WTC11 (cell line): ENCODE measurements around the gene KCNK7. TPM values are rescaled to one million over a fixed set of nuclear protein-coding genes. Genes with fewer than 3 reads are reported as not detected.
A peak's percentile ranks its signal among the peaks of the same experiment; 100 is the strongest.

Experiments
- ATAC-seq: fragments of 200-7000 bp; cut with Tn5 transposase; 2 replicates; pipeline ENCODE4 v1.10.0; 2021; ENCODE audit warnings: mild to moderate bottlenecking, moderate library complexity
- CTCF ChIA-PET: fragments of 300-600 bp; sonication (Branson Sonifier 250); formaldehyde crosslinking; loops from one replicate; lab custom pipeline; 2021; ENCODE audit warnings: antibody characterized with exemption; lab: Charles Lee
- POLR2A ChIA-PET: fragments of 350-600 bp; sonication (Branson Sonifier 250); formaldehyde crosslinking; loops from one replicate; lab custom pipeline; 2021; ENCODE audit warnings: antibody characterized with exemption; lab: Charles Lee
- DNase-seq: peaks from one replicate; pipeline ENCODE4 v3.0.0; 2021; ENCODE audit warnings: low spot score
- H3K27ac Mint-ChIP-seq: 2 replicates; pipeline ENCODE4 v1.8.0; 2021; ENCODE audit warnings: mixed read lengths
- H3K27me3 Mint-ChIP-seq: 2 replicates; pipeline ENCODE4 v1.8.0; 2021; ENCODE audit warnings: low read depth, mild to moderate bottlenecking, moderate library complexity, mixed read lengths
- H3K36me3 Mint-ChIP-seq: 2 replicates; pipeline ENCODE4 v1.8.0; 2021; ENCODE audit warnings: mixed read lengths
- H3K4me1 Mint-ChIP-seq: 2 replicates; pipeline ENCODE4 v1.8.0; 2022; ENCODE audit warnings: mixed read lengths
- H3K4me3 Mint-ChIP-seq: 2 replicates; pipeline ENCODE4 v1.8.0; 2021; ENCODE audit warnings: mild to moderate bottlenecking, moderate library complexity, mixed read lengths
- H3K9me3 Mint-ChIP-seq: 2 replicates; pipeline ENCODE4 v1.8.0; 2021; ENCODE audit warnings: mixed read lengths
- ATF2 ChIP-seq: sonication (generic); formaldehyde crosslinking; IDR thresholded peaks from 2 replicates; pipeline ENCODE4 v1.8.1; 2022; ENCODE audit warnings: low read depth, missing genetic modification reagents, borderline replicate concordance
- CBFB ChIP-seq: sonication (generic); formaldehyde crosslinking; IDR thresholded peaks from 2 replicates; pipeline ENCODE4 v1.8.1; 2022; ENCODE audit warnings: mild to moderate bottlenecking, low read depth, missing genetic modification reagents
- E2F5 ChIP-seq: sonication (generic); formaldehyde crosslinking; IDR thresholded peaks from 2 replicates; pipeline ENCODE4 v1.8.1; 2022; ENCODE audit warnings: mild to moderate bottlenecking, moderate library complexity, missing genetic modification reagents
- ELF4 ChIP-seq: sonication (generic); formaldehyde crosslinking; IDR thresholded peaks from 2 replicates; pipeline ENCODE4 v1.8.1; 2022; ENCODE audit warnings: low read depth, mild to moderate bottlenecking, moderate library complexity, missing genetic modification reagents
- EMX1 ChIP-seq: fragments of 250-450 bp; sonication (Bioruptor Pico); IDR thresholded peaks from 2 replicates; pipeline ENCODE4 v1.8.0; 2021; ENCODE audit warnings: mild to moderate bottlenecking
- FOXP4 ChIP-seq: sonication (generic); formaldehyde crosslinking; IDR thresholded peaks from 2 replicates; pipeline ENCODE4 v1.8.0; 2022; ENCODE audit warnings: mild to moderate bottlenecking, missing genetic modification reagents
- MYBL2 ChIP-seq: sonication (generic); formaldehyde crosslinking; IDR thresholded peaks from 2 replicates; pipeline ENCODE4 v1.8.1; 2023; ENCODE audit warnings: mild to moderate bottlenecking, moderate library complexity, missing genetic modification reagents
- NFE2L1 ChIP-seq: sonication (generic); formaldehyde crosslinking; IDR thresholded peaks from 2 replicates; pipeline ENCODE4 v1.8.1; 2023; ENCODE audit warnings: missing genetic modification reagents
- NR1H2 ChIP-seq: sonication (generic); formaldehyde crosslinking; IDR thresholded peaks from 2 replicates; pipeline ENCODE4 v1.9.0; 2021; ENCODE audit warnings: mild to moderate bottlenecking, moderate library complexity, missing genetic modification reagents
- ZBTB21 ChIP-seq: sonication (generic); formaldehyde crosslinking; IDR thresholded peaks from 2 replicates; pipeline ENCODE4 v1.8.1; 2023; ENCODE audit warnings: mild to moderate bottlenecking, missing genetic modification reagents, borderline replicate concordance
- ZNF396 ChIP-seq: fragments of 250-450 bp; sonication (Bioruptor Pico); IDR thresholded peaks from 2 replicates; pipeline ENCODE4 v1.8.0; 2021; ENCODE audit warnings: mild to moderate bottlenecking, moderate library complexity, borderline replicate concordance
- total RNA-seq: library from RNA; stranded (reverse); gene quantifications from 3 replicates; pipeline ENCODE4 v1.2.3, GENCODE V29; 2021
- TF ChIP-seq, protein P1 (sequence below): sonication (generic); formaldehyde crosslinking; IDR thresholded peaks from 2 replicates; pipeline ENCODE4 v1.8.0; 2022; ENCODE audit warnings: mild to moderate bottlenecking, missing genetic modification reagents
- TF ChIP-seq, protein P2 (sequence below): fragments of 250-450 bp; sonication (Bioruptor Pico); conservative IDR thresholded peaks from 2 replicates; pipeline ENCODE4 v1.9.0; 2021; ENCODE audit warnings: mild to moderate bottlenecking
- TF ChIP-seq, protein P3 (sequence below): sonication (generic); formaldehyde crosslinking; IDR thresholded peaks from 2 replicates; pipeline ENCODE4 v1.8.1; 2023; ENCODE audit warnings: mild to moderate bottlenecking, missing genetic modification reagents, moderate library complexity

KCNK7 gene
- total RNA-seq, 1 experiment from 2014 or later = 1.4 TPM

GRCh38 chr11:65569973-65570918, 25.4 kb downstream of the KCNK7 start, which contains the start of gene ZNRD2 (continued):
- TF ChIP-seq NR1H2 (CRISPR knock-in tag) (no peak), NFE2L1 (CRISPR knock-in tag) (peak; percentile 60; the same call in 1 of the 2 replicates), FOXP4 (CRISPR knock-in tag) (peak; percentile 81), ATF2 (CRISPR knock-in tag) (no peak), CBFB (no peak), ELF4 (CRISPR knock-in tag) (no peak), E2F5 (CRISPR knock-in tag) (peak; percentile 69; the same call in 1 of the 2 replicates), MYBL2 (CRISPR knock-in tag) (peak; percentile 66; the same call in 1 of the 2 replicates), ZNF396 (no peak)
- TF ChIP-seq, protein P1, sequence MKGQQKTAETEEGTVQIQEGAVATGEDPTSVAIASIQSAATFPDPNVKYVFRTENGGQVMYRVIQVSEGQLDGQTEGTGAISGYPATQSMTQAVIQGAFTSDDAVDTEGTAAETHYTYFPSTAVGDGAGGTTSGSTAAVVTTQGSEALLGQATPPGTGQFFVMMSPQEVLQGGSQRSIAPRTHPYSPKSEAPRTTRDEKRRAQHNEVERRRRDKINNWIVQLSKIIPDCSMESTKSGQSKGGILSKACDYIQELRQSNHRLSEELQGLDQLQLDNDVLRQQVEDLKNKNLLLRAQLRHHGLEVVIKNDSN (CRISPR knock-in tag) = no peak; the same call in 1 of the 2 replicates
- TF ChIP-seq, protein P2, sequence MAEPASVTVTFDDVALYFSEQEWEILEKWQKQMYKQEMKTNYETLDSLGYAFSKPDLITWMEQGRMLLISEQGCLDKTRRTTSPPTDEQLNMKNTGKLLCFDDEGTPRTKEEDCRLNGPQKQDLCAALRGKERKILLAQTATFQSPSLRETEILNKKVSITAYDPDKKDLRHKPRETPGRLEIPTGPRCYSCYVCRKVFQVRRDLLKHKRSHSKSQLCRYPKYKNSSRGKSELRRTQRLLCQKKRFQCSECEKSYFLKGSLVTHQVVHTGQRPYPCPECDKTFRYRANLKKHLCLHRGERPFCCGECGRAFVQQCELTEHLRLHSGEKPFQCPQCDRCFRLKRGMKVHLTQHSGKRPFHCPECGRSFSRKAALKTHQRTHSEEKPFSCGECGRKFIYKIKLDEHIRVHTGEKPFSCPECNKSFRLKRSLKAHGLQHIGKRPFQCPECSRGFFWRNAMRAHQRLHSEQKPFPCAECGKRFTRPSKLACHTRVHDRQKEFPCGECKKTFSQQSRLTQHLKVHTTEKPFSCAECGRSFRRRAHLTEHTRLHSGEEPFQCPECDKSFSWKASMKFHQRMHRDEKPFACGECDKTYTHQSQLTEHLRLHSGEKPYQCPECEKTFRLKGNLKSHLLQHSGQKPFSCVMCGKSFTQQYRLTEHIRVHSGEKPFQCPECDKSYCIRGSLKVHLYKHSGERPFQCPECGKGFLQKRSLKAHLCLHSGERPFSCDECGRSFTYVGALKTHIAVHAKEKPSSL (CRISPR knock-in tag) = no peak

DNA sequence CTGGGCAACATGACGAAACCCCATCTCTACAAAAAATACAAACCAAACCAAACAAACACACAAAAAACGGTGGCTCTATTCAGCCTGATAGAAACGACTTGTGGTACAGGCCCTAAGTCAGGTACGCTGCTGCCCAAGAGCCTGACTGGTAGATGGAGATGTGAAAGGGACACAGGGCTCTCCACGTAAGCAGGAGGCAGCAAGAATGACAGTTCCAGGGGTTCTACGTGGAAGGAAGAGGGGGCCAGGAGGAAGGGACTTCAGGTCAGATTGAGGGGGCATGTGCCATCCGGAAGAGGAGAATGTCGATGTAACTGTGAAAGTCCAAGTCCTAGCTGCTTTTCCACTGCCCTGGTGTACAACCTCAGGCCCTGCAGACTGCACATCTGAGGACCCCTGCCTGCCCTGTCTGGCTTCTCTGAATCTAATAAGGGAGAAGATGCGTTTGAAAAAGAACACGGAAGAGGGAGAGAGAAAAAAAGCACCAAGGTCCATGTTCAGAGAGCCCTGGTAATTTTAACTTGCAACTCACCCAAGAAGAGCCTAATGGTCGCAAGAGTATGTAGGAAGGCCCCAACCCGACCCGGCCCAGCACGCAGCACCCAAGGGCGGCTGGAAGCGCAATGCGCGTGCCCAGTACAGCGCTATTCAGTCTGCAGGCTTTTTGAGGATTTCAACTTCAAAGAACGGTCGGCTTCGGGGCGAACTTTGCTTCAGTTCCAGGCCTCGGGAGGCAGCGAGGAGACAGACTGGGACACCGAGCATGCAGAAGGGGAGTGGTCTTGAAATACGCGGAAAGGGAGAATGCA, 26.2 kb downstream of the KCNK7 start:
- TF ChIP-seq EMX1 (CRISPR knock-in tag) (peak; percentile 59; the same call in 1 of the 2 replicates), ZBTB21 (CRISPR knock-in tag) (0 out of 2 replicates have a peak, but pooled peaks have one; percentile 11)
- TF ChIP-seq, protein P3, sequence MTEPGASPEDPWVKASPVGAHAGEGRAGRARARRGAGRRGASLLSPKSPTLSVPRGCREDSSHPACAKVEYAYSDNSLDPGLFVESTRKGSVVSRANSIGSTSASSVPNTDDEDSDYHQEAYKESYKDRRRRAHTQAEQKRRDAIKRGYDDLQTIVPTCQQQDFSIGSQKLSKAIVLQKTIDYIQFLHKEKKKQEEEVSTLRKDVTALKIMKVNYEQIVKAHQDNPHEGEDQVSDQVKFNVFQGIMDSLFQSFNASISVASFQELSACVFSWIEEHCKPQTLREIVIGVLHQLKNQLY (CRISPR knock-in tag) = no peak
- TF ChIP-seq, all 79 proteins: peak for 2
- ATAC-seq = peak; percentile 6
- CTCF ChIA-PET = interaction anchor here (0.7 to 6.1 kb wide), 17 partner anchors 9 to 483 kb away, joined by 3 to 270 read pairs (median 7); partner anchors contain the start of genes KCNK7, LTBP3, PCNX3 and SCYL1
- Mint-ChIP-seq H3K4me3 (peak overlapping the region; percentile 99), H3K36me3 (0 out of 2 replicates have a peak, but pooled peaks cover 3% of the 10 kb centered on the region), H3K4me1 (peaks cover 34% of the 10 kb centered on the region), H3K27ac (peak overlapping the region; percentile 98), H3K27me3 (no peaks in the 10 kb centered on the region; the same call in 1 of the 2 replicates), H3K9me3 (no peaks in the 10 kb centered on the region)
- DNase-seq = no peak
- POLR2A ChIA-PET = interaction anchor here (1.0 to 1.5 kb wide), 6 partner anchors 9 to 61 kb away, joined by 3 to 10 read pairs (median 4); no protein-coding TSS in a partner anchor
